GM12892 (cell line): ENCODE data around the gene ATP10A.

Experiments used
- POLR2A ChIP-seq: IDR thresholded peaks from 2 replicates; pipeline ENCODE4 v1.6.1; 2011; ENCODE audit warnings: low read depth, low read length, control low read depth
- POLR2AphosphoS5 ChIP-seq: IDR thresholded peaks from 2 replicates; pipeline ENCODE4 v1.6.1; 2011; ENCODE audit warnings: low read depth, low read length, control low read depth
- TAF1 ChIP-seq: IDR thresholded peaks from 2 replicates; pipeline ENCODE4 v1.6.1; 2011; ENCODE audit warnings: low read depth, mild to moderate bottlenecking, control low read depth, low read length, borderline replicate concordance

DNA sequence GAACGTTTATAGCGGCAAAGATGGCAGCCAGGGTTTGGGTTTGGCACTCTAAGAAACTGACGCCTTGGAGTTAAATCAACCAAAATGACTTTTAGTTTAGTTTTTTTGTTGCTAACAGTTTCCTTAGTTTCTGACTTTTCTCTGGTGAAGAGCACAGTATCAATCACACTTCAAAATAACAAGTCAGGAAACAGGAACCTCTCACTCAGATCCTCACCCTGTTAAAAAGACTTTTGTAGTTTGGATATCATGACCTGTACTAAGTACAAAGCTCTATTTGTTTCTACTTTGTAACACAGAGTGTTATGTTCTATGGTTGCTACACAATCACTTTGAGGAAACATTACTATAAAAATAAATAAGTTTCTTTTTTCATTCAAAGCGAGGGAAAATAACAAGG is 51.1 kb downstream of the ATP10A start:
- TF ChIP-seq TAF1 (no peak), POLR2AphosphoS5 (no peak), POLR2A (no peak)
